Endometrial microvascular endothelial cells (primary cell): ENCODE measurements around the gene PDIA4. TPM values are rescaled to one million over a fixed set of nuclear protein-coding genes. Genes with fewer than 3 reads are reported as not detected.
"Not testable (repeated sequence)": the region's sequence is repeated elsewhere in the genome, so short reads cannot be mapped to it uniquely, and the experiment has no call there.

Experiments
- in situ Hi-C: cut with HindIII; loops from 2 replicates; pipeline ENCODE4 v1.10.0; 2017; ENCODE audit warnings: low sequenced_read_pairs, low pct_unique_long_range_greater_than_20kb; ENCODE audit errors: inconsistent ontology term
- total RNA-seq: library from RNA; depleted of rRNA; stranded (reverse); fragments of >200 nt; gene quantifications from one replicate; pipeline ENCODE4 v1.2.3, GENCODE V29; 2015; ENCODE audit errors: inconsistent ontology term

Gene PDIA4
- total RNA-seq, 1 donor from 2014 or later = 257 TPM

DNA sequence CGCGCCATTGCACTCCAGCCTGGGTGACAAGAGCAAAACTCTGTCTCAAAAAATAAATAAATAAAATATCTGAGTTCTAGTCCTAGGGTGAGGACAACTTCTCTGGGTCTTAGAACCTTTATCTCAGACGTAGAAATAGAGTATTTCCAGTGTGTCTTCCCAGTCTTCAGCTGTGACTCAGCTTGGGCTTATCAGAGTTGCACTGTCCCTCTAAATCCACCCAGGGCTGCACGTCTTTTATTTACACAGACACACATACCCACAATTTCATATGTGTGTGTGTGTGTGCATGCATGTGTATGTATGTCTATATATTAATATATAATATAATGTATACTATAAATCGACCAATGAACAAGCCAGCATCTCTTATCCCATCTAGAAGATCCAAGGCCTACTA is 13.0 kb upstream of the PDIA4 start:
- in situ Hi-C loops = no loop called here

DNA sequence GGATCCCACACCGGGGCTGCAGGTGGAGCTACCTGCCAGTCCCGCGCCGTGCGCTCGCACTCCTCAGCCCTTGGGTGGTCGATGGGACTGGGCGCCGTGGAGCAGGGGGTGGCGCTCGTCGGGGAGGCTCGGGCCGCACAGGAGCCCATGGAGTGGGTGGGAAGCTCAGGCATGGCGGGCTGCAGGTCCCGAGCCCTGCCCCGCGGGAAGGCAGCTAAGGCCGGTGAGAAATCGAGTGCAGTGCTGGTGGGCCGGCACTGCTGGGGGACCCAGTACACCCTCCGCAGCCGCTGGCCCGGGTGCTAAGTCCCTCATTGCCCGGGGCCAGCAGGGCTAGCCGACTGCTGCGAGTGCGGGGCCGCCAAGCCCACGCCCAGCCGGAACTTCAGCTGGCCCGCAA is 10.3 kb upstream of the PDIA4 start:
- in situ Hi-C loops = not testable (repeated sequence)

DNA sequence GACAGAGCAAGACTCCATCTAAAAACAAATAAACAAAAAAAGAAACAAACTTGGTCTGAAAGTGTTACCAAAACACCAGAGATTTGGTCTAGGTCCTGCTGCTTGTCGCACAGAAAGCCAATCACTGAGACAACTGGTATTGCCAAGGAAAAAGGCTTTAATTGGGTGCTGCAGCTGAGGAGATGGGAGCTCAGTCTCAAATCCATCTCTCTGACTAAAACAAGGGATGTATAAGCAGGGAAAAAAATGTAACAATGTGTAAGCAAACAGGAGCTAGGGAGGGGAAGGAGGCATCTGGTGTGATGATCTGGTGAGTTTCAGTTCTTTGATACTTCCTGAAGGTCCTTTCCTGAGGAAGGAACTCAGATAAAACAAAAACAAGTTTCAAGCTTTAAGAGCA is 8.4 kb upstream of the PDIA4 start:
- in situ Hi-C loops = no loop called here

DNA sequence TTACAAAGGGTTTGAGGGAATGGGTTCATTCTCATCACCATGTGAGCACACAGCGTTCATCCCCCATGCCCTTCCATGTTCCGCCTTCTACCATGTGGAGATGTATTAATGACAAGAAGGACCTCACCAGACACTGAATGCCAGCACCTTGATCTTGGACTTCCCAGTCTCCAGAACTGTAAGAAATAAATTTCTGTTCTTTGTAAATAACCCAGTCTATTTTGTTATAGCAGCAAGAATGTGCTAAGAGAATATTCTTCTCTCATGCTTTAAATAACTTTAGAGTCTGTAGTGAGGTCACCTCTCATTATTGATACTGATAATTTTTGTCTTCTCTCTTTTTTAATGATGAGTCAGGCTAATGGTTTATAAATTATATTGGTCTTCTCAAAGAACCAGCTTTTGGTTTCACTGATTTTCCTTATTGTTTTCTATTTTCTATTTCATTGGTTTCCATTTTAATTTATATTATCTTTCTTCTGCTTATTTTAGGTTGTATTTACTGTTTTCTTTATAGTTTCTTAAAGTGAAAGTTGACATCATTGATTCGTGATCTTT is 3.1 kb upstream of the PDIA4 start:
- in situ Hi-C loops = no loop called here

DNA sequence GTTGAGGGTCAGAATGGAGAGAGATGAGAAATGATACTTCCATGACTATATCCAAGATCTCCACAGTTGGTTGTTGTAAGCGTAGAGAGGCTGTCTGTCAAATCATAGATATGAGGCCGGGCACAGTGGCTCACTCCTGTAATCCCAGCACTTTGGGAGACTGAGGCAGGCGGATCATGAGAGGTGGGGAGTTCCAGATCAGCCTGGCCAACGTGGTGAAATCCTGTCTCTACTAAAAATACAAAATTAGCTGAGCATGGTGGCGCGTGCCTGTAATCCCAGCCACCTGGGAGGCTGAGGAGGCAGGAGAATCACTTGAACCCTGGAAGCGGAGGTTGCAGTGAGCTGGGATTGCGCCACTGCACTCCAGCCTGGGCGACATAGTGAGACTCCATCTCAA is 2.1 kb upstream of the PDIA4 start:
- in situ Hi-C loops = not testable (repeated sequence)

DNA sequence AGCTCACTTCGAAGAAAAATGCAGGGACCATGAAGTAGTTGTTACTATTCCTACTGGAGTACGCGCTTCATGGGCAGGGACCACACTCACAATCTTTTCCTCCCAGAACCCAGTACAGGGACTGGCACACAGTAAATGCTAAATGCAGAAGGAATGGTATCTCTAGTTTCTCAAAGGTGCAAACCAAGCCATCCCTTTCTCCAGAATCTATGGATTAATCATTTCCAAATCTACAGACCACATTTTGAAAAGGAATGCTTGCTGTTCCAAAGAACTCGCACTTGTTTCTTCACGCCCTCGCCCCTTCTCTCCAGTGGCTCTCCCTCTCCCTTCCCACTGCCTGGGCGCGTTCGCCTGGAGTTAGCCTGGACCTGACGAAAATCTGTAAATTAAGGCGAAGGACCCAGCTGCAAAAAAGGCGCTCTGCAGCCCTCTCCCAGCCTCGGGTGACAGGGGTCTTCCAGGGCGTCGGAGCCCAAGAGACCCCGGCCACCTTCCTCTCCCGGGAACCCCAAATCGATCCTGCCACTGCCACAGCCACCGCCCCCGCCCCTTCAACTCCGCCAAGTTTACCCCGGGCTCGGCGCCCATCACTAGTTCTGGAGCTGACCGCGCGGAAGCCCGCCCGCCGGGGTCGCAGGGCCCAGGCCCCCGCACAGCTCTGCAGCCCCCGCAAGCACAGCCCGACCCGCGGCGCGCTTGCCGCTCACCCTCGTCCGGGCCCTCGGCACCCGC is 527 bp downstream of the PDIA4 start:
- in situ Hi-C loops = no loop called here

DNA sequence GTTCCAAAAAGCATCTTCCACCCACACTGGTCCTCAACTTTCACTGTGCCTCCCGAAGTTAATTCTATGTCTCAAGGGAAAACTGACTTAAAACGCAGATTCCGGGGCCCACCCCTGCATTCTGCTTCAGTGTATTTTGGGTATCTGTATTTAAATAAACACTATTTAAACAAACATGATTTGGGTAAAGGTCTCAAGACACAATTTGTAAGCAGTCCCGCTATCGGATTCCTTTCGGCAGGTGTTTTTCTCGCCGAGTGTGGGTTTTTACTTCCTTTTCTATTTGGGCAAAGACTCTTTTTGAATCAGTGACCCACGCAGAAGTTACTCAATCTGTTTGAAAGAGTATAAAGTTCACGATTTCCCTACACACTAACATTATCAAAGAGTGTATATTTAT is 1.2 kb downstream of the PDIA4 start:
- in situ Hi-C loops = no loop called here

DNA sequence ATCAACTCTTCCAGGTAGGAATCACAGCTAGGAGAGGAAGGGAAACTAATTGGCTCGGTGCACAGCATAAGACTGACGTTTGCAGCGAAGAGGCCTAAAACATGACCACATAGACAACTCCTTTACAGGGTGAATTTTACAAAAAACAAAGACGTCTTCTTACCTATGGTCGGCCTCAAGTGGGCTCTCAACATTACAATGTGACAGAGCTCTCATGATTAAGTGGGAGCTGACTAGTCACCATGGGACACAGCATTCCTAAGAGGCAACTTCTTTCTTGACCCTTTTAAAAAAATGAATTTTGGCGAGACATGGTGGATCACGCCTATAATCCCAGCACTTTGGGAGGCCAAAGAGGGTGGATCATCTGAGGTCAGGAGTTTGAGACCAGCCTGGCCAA is 4.6 kb downstream of the PDIA4 start:
- in situ Hi-C loops = no loop called here

DNA sequence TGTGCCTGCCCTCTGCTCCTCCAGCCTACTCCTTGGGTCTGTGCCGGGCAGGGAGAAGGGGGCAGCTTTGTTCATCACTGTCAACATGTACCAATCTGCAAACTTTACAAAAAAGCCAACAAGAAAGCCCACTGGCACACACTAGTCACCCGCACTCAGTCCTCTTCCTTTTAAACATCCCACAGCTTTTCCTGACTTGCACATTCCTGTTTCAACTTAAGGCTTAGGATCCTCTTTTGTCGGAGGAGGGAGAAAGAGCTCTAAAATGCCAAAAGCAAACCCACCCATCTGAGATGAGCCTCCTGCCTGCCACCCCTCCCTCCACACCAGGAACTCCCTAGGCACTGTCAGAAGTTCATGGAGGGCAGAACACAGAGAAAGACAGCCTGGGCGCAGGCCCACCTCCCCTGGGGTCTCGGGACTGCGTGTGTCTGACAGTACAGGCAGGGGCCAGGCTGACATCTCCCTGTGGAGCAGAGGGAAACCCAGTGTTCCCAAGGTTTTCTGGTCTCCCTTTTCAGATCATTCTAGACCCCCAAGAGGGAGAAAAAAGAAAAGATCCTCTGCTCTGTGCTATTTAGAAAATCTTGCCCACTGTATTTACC is 5.4 kb downstream of the PDIA4 start:
- in situ Hi-C loops = no loop called here

DNA sequence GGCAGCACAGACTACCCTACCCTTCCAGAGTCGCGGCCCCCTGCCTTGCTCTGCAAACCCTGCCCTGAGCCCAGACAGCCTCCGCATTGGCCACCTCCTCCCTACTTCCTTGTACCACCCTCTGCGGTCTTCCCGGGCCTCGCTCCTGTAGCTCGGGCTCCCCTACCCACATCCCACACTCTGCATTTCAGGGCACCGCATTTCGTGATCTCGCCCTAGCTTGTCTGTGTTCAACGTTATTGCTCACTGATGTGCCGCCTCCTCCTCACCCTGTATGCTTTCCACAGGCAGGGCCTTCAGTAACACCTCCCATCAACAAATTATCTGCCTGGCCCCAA is 6.6 kb downstream of the PDIA4 start:
- in situ Hi-C loops = no loop called here

DNA sequence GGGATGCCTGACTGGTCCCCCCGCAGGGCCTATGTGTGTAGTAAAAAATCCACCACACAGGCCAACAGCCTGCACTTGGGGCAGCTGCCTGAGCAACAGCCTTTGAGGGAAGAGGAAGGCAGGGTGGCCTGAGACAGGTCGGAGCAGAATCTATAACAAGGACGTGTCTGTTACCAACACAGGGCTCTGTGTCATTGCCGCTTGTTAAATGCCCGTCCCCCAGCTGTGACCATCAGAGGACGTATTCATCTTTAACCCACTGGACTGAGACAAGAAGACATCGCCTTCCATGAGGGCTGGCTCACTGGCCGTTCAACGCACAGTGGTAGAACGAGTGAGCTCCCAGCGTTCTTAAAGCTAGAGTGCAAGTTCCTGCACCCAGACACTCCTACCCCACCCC is 7.8 kb downstream of the PDIA4 start:
- in situ Hi-C loops = no loop called here

DNA sequence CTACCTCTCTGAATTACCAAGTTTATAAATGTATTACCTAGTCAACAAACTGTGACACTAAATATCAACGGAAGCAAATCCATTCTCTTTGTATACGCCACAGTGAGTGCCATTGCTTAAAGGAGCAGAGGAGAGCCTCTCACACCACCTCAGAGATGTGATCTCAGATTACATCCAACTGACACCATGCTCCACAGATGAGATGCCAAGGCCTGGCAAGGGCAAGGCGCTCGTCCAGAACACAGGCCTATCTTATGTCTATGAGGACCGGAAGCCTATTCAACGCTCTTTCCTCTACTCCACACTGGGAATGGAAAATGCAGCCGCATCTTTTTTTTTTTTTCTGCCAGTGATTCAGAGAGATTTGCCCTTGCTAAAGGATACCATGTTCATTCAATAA is 11.4 kb downstream of the PDIA4 start:
- in situ Hi-C loops = no loop called here

DNA sequence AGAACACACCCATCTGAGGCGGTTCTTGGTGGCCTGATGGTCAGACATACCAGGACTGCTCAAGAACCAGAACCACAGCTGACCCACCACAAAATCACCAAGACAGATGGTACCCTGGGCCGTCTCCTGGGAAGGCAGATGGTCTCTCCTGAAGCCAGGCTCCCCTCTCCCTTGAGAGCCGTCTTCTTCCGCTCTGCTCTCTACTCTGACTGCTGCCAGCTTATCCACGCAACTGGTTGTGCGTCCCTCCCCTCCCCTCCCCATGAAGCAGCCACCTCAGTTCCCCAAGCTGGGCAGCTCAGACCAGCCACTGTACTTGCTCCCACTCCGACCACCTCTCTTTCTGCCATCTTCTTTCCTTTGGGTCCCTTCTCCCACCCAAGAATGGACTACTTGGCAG is 14.0 kb downstream of the PDIA4 start:
- in situ Hi-C loops = no loop called here

DNA sequence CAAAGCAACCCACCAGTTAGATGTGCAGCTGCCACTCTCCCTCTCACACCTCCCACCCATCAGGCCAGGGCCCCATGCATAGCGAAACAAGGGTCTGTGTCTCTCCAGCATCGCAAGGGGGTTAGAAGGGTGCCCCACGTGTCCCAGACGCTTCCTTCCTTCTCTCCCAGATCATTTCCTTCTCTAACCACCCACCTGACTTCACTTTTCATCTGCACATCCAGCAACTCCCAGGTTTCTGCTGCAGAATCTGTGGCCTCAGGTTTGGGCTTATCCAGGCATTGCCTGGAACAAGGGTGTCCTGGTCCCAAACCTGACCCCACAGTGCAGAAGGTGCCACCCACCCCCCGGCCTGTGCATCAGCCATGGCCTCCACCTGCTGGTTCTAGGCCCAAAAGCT is 14.4 kb downstream of the PDIA4 start:
- in situ Hi-C loops = no loop called here

DNA sequence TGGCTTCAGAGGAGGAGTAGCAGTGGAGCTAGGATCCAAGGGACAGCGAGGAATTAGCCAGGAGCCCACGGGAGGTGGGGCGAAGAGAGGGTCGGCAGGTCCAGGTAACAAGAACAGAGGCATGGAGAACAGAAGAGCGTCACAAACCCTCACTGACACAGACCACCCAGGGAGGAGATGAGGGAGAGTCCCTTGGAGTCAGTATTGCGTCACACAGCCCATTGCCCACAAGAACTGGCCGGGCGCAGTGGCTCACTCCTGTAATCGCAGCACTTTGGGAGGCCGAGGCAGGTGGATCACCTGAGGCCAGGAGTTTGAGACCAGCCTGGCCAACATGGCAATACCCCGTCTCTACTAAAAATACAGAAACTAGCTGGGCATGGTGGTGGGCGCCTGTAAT is 15.6 kb downstream of the PDIA4 start:
- in situ Hi-C loops = not testable (repeated sequence)

DNA sequence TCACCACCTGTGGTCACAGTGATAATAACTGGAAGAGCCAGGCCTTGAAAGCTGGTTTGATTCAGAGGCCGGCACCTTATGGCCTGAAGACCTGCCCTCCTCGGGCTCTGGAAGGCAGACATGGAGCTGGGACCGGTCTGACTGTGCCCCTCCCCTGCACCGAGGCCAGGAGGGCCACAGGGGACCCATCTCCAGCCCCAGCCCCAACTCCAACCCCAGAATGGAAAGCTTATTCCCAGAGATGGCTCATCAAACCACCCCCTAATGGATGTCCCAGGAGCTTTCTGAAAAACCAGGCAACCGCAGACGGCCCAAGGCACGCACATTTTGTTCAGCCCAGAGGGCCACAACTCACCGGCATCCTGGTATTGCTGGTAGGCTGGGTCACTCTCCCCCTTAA is 16.8 kb downstream of the PDIA4 start:
- in situ Hi-C loops = no loop called here

DNA sequence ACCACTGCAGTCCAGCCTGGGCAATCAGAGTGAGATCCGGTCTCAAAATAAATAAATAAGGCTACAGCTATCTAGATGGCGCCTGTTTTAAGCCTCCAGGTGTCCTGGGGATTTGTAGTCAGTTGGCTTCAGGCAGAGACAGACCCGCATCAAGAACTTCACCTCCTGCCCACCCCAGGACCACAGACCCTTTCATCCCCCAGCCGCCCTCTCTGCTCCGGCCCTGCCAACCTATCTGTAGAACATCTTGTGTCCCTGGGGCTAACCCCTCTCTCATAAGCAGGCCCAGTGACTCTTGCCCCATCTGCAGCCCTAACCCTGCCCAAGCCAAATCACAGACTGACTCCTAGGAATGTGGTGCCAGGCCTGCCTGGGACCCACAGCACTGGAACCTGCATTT is 17.9 kb downstream of the PDIA4 start:
- in situ Hi-C loops = no loop called here

DNA sequence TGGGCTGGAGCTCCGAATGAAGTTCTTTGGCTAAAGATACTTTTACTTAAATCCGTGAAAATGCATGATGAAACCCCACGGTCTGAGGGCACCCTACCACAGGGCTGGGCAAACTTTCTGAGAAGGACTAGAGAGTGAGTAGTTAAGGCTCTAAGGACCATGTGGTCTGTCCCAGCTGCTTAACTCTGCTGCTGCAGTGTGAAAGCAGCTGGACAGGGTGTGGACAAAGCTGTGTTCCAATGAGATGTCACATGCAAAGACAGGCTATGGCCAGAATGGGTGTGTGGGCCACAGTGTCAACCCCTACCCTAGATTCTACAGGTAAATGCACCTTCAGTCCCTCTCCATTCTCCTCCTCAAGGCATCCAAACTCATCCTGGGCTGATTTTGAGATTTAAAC is 18.8 kb downstream of the PDIA4 start:
- in situ Hi-C loops = no loop called here

DNA sequence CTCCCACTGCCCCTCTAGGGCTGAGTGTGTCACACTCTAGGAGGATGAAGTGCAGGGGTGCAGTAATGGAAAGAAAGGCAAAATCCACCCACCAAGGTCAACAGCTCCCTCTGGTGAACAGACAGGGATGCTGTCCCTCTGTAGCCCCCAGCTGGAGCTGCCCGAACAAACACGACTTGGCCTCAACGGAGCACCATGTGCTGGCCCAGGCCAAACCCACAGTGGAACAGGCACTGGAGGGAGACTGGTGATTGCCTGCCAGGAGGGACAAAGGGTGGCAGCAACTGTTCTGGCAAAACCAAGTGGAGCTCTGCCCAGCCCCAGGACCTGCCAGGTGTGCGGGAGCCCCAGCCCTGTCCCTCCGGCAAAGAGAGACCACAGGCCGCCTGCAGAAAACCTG is 20.7 kb downstream of the PDIA4 start:
- in situ Hi-C loops = no loop called here

DNA sequence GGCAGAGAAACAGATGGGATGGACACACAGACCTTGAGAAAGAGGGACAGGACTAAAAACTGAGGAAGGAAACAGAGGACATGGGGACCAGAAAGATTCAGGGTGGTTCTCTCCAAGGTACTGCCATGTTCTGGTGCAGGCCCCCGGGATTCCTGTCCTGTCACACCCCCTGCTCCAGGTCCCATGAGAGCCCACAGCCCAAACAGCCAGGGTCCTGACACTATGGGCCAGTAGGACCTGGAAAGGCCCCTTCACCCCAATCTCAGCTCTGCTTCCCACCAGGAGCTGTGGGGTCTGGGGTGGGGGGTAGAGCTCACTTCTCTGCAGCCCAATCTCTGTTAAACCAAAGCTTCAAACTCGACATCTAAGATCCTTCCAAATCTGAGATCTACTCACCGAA is 21.2 kb downstream of the PDIA4 start:
- in situ Hi-C loops = no loop called here

DNA sequence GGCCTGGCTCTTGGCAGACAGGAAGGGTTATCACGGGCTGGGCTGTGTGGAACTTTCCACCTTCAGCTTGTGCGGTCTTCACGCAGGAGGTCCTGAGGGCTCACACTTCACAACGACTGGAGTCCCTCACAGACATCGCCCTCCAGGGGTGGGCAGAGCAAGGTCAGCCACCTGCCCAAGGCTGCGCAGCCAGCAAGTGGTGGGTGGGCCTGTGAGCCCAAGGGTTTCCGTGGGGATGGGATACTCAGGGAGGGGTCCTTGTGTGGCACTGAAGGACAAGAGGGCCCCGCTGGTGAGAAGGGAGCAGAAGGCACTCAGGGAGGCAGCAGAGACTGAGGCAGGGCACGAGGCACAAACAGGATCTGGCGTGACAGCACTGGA is 22.0 kb downstream of the PDIA4 start:
- in situ Hi-C loops = no loop called here
